MG63 (cell line): ENCODE measurements around the gene CELSR1. TPM values are rescaled to one million over a fixed set of nuclear protein-coding genes. Genes with fewer than 3 reads are reported as not detected.

Experiments
- DNase-seq: peaks from one replicate; pipeline ENCODE4 v3.0.0-alpha.2; 2020
- H3K27me3 ChIP-seq: fragments of 250-450 bp; sonication (Bioruptor Pico); 2 replicates; pipeline ENCODE4 v1.5.1; 2020; ENCODE audit warnings: mild to moderate bottlenecking, moderate library complexity
- H3K36me3 ChIP-seq: fragments of 250-450 bp; sonication (Bioruptor Pico); 2 replicates; pipeline ENCODE4 v1.5.1; 2020; ENCODE audit warnings: mild to moderate bottlenecking, moderate library complexity
- H3K4me3 ChIP-seq: fragments of 250-450 bp; sonication (Bioruptor Pico); 2 replicates; pipeline ENCODE4 v1.5.1; 2020; ENCODE audit warnings: mild to moderate bottlenecking, moderate library complexity
- H3K9me3 ChIP-seq: fragments of 250-450 bp; sonication (Bioruptor Pico); 2 replicates; pipeline ENCODE4 v1.5.1; 2020; ENCODE audit warnings: mild to moderate bottlenecking, moderate library complexity
- total RNA-seq: library from RNA; depleted of rRNA; stranded (reverse); fragments of >200 nt; shearing (Covaris generic); gene quantifications from 2 replicates; pipeline ENCODE4 v1.2.3, GENCODE V29; 2014; ENCODE audit warnings: low replicate concordance

Gene CELSR1
- total RNA-seq, 1 experiment from 2014 or later = 0.59 TPM

GRCh38 chr22:46453829-46454503 lies 83.5 kb downstream of the CELSR1 start:
- DNase-seq = no peak
- Histone ChIP-seq H3K27me3 (no peaks in the 10 kb centered on the region), H3K4me3 (no peak overlapping the region), H3K36me3 (no peaks in the 10 kb centered on the region), H3K9me3 (no peaks in the 10 kb centered on the region)

GRCh38 chr22:46453006-46453828 lies 84.2 kb downstream of the CELSR1 start:
- no peaks in the 10 kb centered on the region for H3K36me3 ChIP-seq
- DNase-seq = no peak
- H3K27me3 ChIP-seq = no peaks in the 10 kb centered on the region
- H3K9me3 ChIP-seq = no peaks in the 10 kb centered on the region
- no peak overlapping the region for H3K4me3 ChIP-seq

GRCh38 chr22:46452195-46453005 lies 85.0 kb downstream of the CELSR1 start:
- H3K27me3 ChIP-seq = no peaks in the 10 kb centered on the region

GRCh38 chr22:46451741-46452140 lies 85.7 kb downstream of the CELSR1 start:
- H3K27me3 ChIP-seq = no peaks in the 10 kb centered on the region
- no peak for DNase-seq
- H3K36me3 ChIP-seq = no peaks in the 10 kb centered on the region
- no peaks in the 10 kb centered on the region for H3K9me3 ChIP-seq
- no peak overlapping the region for H3K4me3 ChIP-seq

More at GRCh38 chr22:46452195-46453005, 85.0 kb downstream of the CELSR1 start:
- Histone ChIP-seq H3K36me3 (no peaks in the 10 kb centered on the region), H3K4me3 (no peak overlapping the region), H3K9me3 (no peaks in the 10 kb centered on the region)
- no peak for DNase-seq

GRCh38 chr22:46450931-46451561 lies 86.4 kb downstream of the CELSR1 start:
- no peaks in the 10 kb centered on the region for H3K27me3 ChIP-seq
- DNase-seq = no peak
- no peaks in the 10 kb centered on the region for H3K36me3 ChIP-seq
- H3K4me3 ChIP-seq = no peak overlapping the region
- no peaks in the 10 kb centered on the region for H3K9me3 ChIP-seq

- no peak for DNase-seq
- H3K27me3 ChIP-seq = no peaks in the 10 kb centered on the region
- no peak overlapping the region for H3K4me3 ChIP-seq
Observed at GRCh38 chr22:46449974-46450745, 87.3 kb downstream of the CELSR1 start.

GRCh38 chr22:46449116-46449691 lies 88.2 kb downstream of the CELSR1 start:
- Histone ChIP-seq H3K27me3 (no peaks in the 10 kb centered on the region), H3K9me3 (no peaks in the 10 kb centered on the region), H3K36me3 (no peaks in the 10 kb centered on the region), H3K4me3 (no peak overlapping the region)
- DNase-seq = no peak

More at GRCh38 chr22:46449974-46450745, 87.3 kb downstream of the CELSR1 start:
- Histone ChIP-seq H3K36me3 (no peaks in the 10 kb centered on the region), H3K9me3 (no peaks in the 10 kb centered on the region)

- no peaks in the 10 kb centered on the region for H3K36me3 ChIP-seq
- H3K27me3 ChIP-seq = no peaks in the 10 kb centered on the region
- no peak for DNase-seq
- H3K9me3 ChIP-seq = no peaks in the 10 kb centered on the region
- H3K4me3 ChIP-seq = no peak overlapping the region
Observed at GRCh38 chr22:46448333-46448732, 89.1 kb downstream of the CELSR1 start.

- Histone ChIP-seq H3K36me3 (no peaks in the 10 kb centered on the region), H3K4me3 (no peak overlapping the region), H3K27me3 (no peaks in the 10 kb centered on the region), H3K9me3 (no peaks in the 10 kb centered on the region)
- no peak for DNase-seq
Observed at GRCh38 chr22:46447906-46448305, 89.5 kb downstream of the CELSR1 start.

- no peak overlapping the region for H3K4me3 ChIP-seq
- no peak for DNase-seq
- no peaks in the 10 kb centered on the region for H3K36me3 ChIP-seq
- no peaks in the 10 kb centered on the region for H3K27me3 ChIP-seq
- no peaks in the 10 kb centered on the region for H3K9me3 ChIP-seq
Observed at GRCh38 chr22:46446799-46447198, 90.6 kb downstream of the CELSR1 start.

- Histone ChIP-seq H3K9me3 (no peaks in the 10 kb centered on the region), H3K27me3 (no peaks in the 10 kb centered on the region), H3K36me3 (no peaks in the 10 kb centered on the region), H3K4me3 (no peak overlapping the region)
- no peak for DNase-seq
Observed at GRCh38 chr22:46445771-46446420, 91.5 kb downstream of the CELSR1 start.

- no peaks in the 10 kb centered on the region for H3K36me3 ChIP-seq
- no peak for DNase-seq
- H3K27me3 ChIP-seq = no peaks in the 10 kb centered on the region
- H3K4me3 ChIP-seq = no peak overlapping the region
- H3K9me3 ChIP-seq = no peaks in the 10 kb centered on the region
Observed at GRCh38 chr22:46444390-46444854, 93.0 kb downstream of the CELSR1 start.

GRCh38 chr22:46443850-46444389 lies 93.5 kb downstream of the CELSR1 start:
- no peak overlapping the region for H3K4me3 ChIP-seq
- no peaks in the 10 kb centered on the region for H3K36me3 ChIP-seq
- no peak for DNase-seq
- H3K27me3 ChIP-seq = no peaks in the 10 kb centered on the region
- H3K9me3 ChIP-seq = no peaks in the 10 kb centered on the region

- Histone ChIP-seq H3K4me3 (no peak overlapping the region), H3K36me3 (no peaks in the 10 kb centered on the region), H3K9me3 (no peaks in the 10 kb centered on the region), H3K27me3 (no peaks in the 10 kb centered on the region)
- no peak for DNase-seq
Observed at GRCh38 chr22:46442217-46442853, 95.1 kb downstream of the CELSR1 start.
